SK-N-SH treated with all-trans-retinoic acid at 6 μM for 48 hours (cell line): Measurements from ENCODE around the gene TAF4B.

Experiments used
- ATAC-seq: fragments of 200-7000 bp; cut with Tn5 transposase; 3 replicates; pipeline ENCODE4 v1.9.1; 2020; ENCODE audit warnings: mild to moderate bottlenecking, moderate library complexity
- ARNTL ChIP-seq: fragments of 450-650 bp; formaldehyde crosslinking; IDR thresholded peaks from 2 replicates; pipeline ENCODE4 v1.5.0; 2020; ENCODE audit warnings: low read depth, mild to moderate bottlenecking, moderate library complexity, borderline replicate concordance
- BACH2 ChIP-seq: fragments of 250-450 bp; sonication (Bioruptor Pico); IDR thresholded peaks from 2 replicates; pipeline ENCODE4 v1.9.0; 2021; ENCODE audit warnings: mild to moderate bottlenecking, borderline replicate concordance
- CREB5 ChIP-seq: fragments of 250-450 bp; sonication (Bioruptor Pico); IDR thresholded peaks from 2 replicates; pipeline ENCODE4 v1.5.1; 2020; ENCODE audit warnings: low read depth, mild to moderate bottlenecking, moderate library complexity
- CSDC2 ChIP-seq: fragments of 250-450 bp; sonication (Bioruptor Pico); IDR thresholded peaks from 2 replicates; pipeline ENCODE4 v1.5.0; 2020; ENCODE audit warnings: mild to moderate bottlenecking, moderate library complexity
- CSRNP3 ChIP-seq: fragments of 250-450 bp; sonication (Bioruptor Pico); IDR thresholded peaks from 2 replicates; pipeline ENCODE4 v1.5.1; 2021; ENCODE audit warnings: mild to moderate bottlenecking, moderate library complexity
- ESRRG ChIP-seq: fragments of 250-450 bp; sonication (Bioruptor Pico); IDR thresholded peaks from 2 replicates; pipeline ENCODE4 v1.6.1; 2021; ENCODE audit warnings: mild to moderate bottlenecking
- GLIS3 ChIP-seq: fragments of 250-450 bp; sonication (Bioruptor Pico); IDR thresholded peaks from 2 replicates; pipeline ENCODE4 v1.5.0; 2020; ENCODE audit warnings: mild to moderate bottlenecking, moderate library complexity
- ISL1 ChIP-seq: fragments of 250-450 bp; sonication (Bioruptor Pico); IDR thresholded peaks from 2 replicates; pipeline ENCODE4 v2.1.2; 2022; ENCODE audit warnings: mild to moderate bottlenecking, moderate library complexity
- OSR1 ChIP-seq: fragments of 250-450 bp; sonication (Bioruptor Pico); IDR thresholded peaks from 2 replicates; pipeline ENCODE4 v1.8.0; 2022; ENCODE audit warnings: moderate library complexity, mild to moderate bottlenecking, inconsistent platforms
- POU6F1 ChIP-seq: fragments of 250-450 bp; sonication (Bioruptor Pico); IDR thresholded peaks from 2 replicates; pipeline ENCODE4 v1.8.0; 2021; ENCODE audit warnings: low read depth, mild to moderate bottlenecking, moderate library complexity, borderline replicate concordance
- PPARA ChIP-seq: fragments of 250-450 bp; sonication (Bioruptor Pico); IDR thresholded peaks from 2 replicates; pipeline ENCODE4 v1.5.0; 2020; ENCODE audit warnings: mild to moderate bottlenecking, borderline replicate concordance
- SNAI2 ChIP-seq: fragments of 250-450 bp; sonication (Bioruptor Pico); IDR thresholded peaks from 2 replicates; pipeline ENCODE4 v1.5.0; 2020; ENCODE audit warnings: mild to moderate bottlenecking, moderate library complexity
- TCF4 ChIP-seq: fragments of 250-450 bp; sonication (Bioruptor Pico); IDR thresholded peaks from 2 replicates; pipeline ENCODE4 v1.8.0; 2021; ENCODE audit warnings: mild to moderate bottlenecking, moderate library complexity, borderline replicate concordance
- TOX ChIP-seq: fragments of 250-450 bp; sonication (Bioruptor Pico); IDR thresholded peaks from 2 replicates; pipeline ENCODE4 v1.8.0; 2021; ENCODE audit warnings: mild to moderate bottlenecking, moderate library complexity, borderline replicate concordance
- TSHZ2 ChIP-seq: fragments of 250-450 bp; sonication (Bioruptor Pico); IDR thresholded peaks from 2 replicates; pipeline ENCODE4 v1.5.0; 2020; ENCODE audit warnings: mild to moderate bottlenecking, moderate library complexity
- ZC3H10 ChIP-seq: fragments of 250-450 bp; sonication (Bioruptor Pico); IDR thresholded peaks from 2 replicates; pipeline ENCODE4 v1.5.1; 2021; ENCODE audit warnings: mild to moderate bottlenecking, moderate library complexity
- ZFP3 ChIP-seq: fragments of 250-450 bp; sonication (Bioruptor Pico); IDR thresholded peaks from 2 replicates; pipeline ENCODE4 v1.5.0; 2020; ENCODE audit warnings: mild to moderate bottlenecking, moderate library complexity
- ZNF70 ChIP-seq: fragments of 450-650 bp; formaldehyde crosslinking; IDR thresholded peaks from 2 replicates; pipeline ENCODE4 v1.5.0; 2020; ENCODE audit warnings: mild to moderate bottlenecking, moderate library complexity
- ZNF8 ChIP-seq: fragments of 450-650 bp; formaldehyde crosslinking; IDR thresholded peaks from 2 replicates; pipeline ENCODE4 v1.5.0; 2020; ENCODE audit warnings: mild to moderate bottlenecking, moderate library complexity

The TAF4B gene

GRCh38 chr18:26386002-26386401 lies 159.8 kb downstream of the TAF4B start (continued):
- TF ChIP-seq ZNF70 (CRISPR knock-in tag) (no peak), ZNF8 (CRISPR knock-in tag) (no peak)

- no peak for TF ChIP-seq SNAI2
- no peak for TF ChIP-seq PPARA (CRISPR knock-in tag)
- no peak for TF ChIP-seq OSR1 (CRISPR knock-in tag)
- no peak for TF ChIP-seq ZNF8 (CRISPR knock-in tag)
- TF ChIP-seq TOX: no peak
- no peak for TF ChIP-seq ARNTL
- no peak for TF ChIP-seq ISL1
- no peak for TF ChIP-seq TCF4 (CRISPR knock-in tag)
- TF ChIP-seq TSHZ2 (CRISPR knock-in tag): no peak
- TF ChIP-seq ESRRG (CRISPR knock-in tag): no peak
- TF ChIP-seq ZFP3 (CRISPR knock-in tag): no peak
- no peak for TF ChIP-seq ZNF70 (CRISPR knock-in tag)
- no peak for TF ChIP-seq CSDC2 (CRISPR knock-in tag)
- no peak for TF ChIP-seq CSRNP3
- no peak for TF ChIP-seq BACH2 (CRISPR knock-in tag)
- no peak for TF ChIP-seq POU6F1 (CRISPR knock-in tag)
- no peak for TF ChIP-seq ZC3H10 (CRISPR knock-in tag)
- ATAC-seq: no peak
Observed at GRCh38 chr18:26386441-26386840, 160.2 kb downstream of the TAF4B start.

- ATAC-seq: no peak
Observed at GRCh38 chr18:26394047-26394654, 167.9 kb downstream of the TAF4B start.

More at GRCh38 chr18:26394047-26394654, 167.9 kb downstream of the TAF4B start:
- TF ChIP-seq ZFP3 (CRISPR knock-in tag) (no peak), GLIS3 (CRISPR knock-in tag) (no peak), CSRNP3 (no peak), PPARA (CRISPR knock-in tag) (no peak), BACH2 (CRISPR knock-in tag) (no peak), TSHZ2 (CRISPR knock-in tag) (no peak), TOX (no peak), TCF4 (CRISPR knock-in tag) (no peak), ZNF8 (CRISPR knock-in tag) (no peak), SNAI2 (no peak), POU6F1 (CRISPR knock-in tag) (no peak), ESRRG (CRISPR knock-in tag) (no peak), ARNTL (no peak), CREB5 (CRISPR knock-in tag) (no peak)
